Amniotic stem cell (primary cell): ENCODE data around the gene MGAT5.

Experiments
- DNase-seq: peaks from one replicate; lab custom pipeline; 2025; lab: John Stamatoyannopoulos, UW

MGAT5 gene

DNA sequence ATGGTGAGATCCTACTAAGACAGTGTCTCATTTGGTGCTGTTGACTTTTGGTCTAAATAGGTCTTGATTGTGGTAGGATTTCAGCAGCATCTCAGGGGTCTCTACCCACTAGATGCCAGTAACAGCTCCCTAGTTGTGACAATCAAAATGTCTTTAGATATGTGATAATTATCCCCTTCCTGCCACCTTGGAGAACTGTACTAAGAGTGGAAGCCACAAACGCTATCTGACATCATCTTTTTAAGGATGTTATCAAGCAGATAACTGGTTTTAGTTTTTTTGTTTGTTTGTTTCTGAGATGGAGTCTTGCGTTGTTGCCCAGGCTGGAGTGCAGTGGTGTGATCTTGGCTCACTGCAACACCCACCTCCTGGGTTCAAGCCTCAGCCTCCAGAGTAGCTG, 3.1 kb downstream of the MGAT5 start:
- no peak for DNase-seq

- no peak for DNase-seq
These were observed 3.6 kb downstream of the MGAT5 start for GRCh38 chr2:134257509-134257908.

DNA sequence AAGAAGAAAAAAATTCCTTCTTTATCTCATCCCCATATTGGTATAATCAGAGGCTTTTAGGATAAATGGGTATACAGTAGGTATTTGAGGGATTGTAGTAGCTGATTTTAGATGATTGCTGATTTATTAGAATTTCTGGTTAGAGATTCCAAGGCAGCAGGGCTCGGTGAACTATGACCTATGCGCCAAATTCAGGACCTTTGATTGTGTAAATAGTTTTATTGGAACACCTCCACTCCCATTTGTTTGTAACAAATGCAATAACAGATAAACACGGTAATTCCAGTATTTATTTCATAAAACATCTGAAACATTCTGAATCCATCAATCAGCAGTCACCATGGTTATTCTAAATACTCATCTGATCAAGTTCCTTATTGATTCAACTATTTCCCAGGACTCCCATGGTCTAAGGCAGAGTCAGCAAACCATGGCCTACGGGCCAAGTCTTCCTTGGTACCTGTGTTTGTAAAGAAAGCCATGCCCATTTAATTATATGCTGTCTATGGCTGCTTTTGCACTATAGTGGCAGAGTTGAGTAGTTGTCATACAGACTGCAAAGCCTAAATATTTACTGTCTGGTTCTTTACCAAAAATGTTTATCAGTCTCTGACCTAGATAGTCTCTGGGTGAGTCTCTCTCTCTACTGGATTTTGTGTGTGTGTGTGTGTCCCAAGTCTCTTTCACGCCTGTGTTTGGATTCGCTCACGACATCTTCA, 4.3 kb downstream of the MGAT5 start:
- DNase-seq = no peak

GRCh38 chr2:134258684-134259388, 5.0 kb downstream of the MGAT5 start:
- no peak for DNase-seq

GRCh38 chr2:134259571-134259970, 5.7 kb downstream of the MGAT5 start:
- no peak for DNase-seq

DNA sequence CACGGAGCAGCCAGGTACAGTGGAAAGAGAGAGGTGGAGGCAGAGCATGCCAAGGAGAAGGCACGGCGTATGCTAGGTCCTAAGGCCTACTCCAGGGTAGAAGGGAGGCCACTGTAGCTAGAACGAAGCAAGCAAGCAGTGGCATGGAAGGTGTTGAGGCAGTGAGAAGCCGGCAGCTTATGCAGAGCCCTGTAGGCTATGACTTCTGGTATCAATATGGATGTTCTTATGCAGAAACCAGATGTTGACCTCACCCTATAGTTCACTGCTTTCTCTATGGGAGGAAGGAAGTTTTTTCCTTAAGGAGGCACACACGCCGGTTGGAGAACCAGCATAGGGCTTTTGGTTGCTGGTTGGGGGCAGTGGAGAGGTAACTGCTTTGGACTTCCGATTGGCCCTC, 6.1 kb downstream of the MGAT5 start:
- no peak for DNase-seq

- DNase-seq = peak; percentile 15
These were observed 6.8 kb downstream of the MGAT5 start for GRCh38 chr2:134260713-134261112.

DNA sequence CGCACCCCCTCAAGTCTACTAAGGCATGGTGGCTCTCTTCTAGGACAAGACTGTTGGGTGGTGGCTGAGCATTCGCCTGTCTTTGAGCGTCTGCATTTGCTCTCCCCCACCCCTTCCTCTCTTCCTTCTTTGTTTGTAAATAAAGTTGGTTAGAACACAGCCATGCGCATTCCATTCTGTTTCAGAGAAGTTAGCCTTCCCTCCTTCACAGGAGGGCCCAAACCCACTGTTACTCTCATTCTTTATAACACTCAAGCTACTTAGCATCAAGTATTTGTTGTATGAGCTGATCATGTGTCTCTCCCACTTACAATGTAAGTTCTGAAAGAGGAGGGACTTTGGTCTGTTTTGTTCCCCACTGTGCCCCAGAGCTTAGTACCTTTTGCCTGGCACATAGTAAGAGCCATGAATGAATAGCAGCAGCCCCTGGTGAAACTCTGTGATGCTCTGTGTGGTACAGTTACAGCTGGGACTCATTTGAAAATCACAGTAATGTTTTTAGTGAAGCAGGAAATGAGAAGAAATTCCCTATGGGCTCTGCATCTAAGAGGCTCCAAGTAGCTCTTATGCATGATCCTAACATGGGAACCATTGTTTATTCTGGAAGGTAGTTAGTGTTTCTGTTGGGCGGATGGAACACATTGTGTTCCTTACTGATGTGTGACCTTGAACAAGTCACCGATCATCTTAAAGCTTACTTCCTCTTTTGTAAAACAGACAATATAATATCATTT, 7.7 kb downstream of the MGAT5 start:
- DNase-seq = no peak

DNA sequence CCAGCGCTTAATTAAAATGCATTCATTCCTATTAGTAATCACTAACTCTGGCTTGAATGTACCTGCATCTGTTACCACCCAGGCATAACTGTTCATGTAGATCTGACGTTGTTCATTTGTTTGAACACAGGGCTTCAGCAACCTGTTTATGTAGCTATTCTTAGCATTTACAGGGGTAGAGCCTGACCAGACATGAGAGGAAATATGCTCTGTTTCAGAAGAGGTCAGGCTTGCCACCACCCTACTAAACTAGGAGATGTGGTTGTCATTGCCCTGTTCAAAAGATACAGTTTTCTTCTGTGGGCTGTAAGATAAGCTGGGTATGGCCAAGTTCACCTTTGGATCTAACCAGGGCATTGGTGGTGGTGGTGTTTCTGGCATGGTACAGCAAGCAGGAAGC, 8.8 kb downstream of the MGAT5 start:
- no peak for DNase-seq

DNA sequence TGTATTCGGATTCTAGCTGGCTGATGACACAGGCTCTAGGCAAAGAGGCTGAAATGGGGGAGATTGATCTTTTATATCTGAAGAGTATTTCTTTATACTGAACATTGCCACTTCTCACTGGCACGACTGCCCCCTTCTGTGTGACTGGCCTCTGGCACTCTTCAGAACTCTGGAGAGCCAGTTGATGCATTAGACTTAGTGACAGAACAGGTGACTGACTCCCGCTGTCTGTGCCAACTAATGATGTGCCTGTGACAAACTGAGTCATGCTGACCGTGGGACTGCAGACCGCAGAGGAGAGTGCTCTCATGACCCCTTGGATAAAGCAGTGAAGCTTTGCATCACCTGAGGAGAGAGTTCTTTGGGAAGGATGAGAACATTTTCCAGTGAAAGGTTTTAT, 14.4 kb downstream of the MGAT5 start:
- DNase-seq = no peak

GRCh38 chr2:134269230-134269629, 15.4 kb downstream of the MGAT5 start:
- no peak for DNase-seq

DNA sequence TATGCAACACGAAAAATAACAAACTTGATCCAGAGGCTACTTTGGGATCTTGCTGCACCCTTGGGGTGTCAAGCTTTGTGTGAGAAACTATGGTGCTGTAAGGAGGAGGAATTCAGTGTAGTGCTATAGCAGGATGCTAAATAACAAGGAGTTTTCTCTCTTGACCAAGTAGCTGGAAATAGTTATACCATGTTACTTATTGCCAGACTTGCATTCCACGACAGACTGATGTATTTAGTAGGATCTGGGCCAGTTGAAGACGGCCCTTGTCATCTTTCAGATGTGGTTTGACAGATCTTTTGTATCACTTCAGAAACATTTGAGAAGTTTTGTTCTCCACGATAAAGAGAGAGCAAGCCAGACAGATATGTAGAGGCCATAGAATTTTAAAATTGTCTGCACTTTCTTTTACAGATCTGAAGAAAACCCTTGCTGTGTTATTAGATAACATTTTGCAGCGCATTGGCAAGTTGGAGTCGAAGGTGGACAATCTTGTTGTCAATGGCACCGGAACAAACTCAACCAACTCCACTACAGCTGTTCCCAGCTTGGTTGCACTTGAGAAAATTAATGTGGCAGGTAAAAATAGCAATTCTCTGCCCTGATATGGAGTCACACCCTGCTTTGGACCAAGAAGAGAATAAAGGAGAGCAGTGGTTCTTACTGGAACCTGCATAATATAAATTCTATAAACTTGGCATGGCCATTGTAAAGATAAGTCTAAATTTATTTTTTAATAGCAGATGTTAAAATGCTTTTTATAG, 16.3 kb downstream of the MGAT5 start:
- no peak for DNase-seq

DNA sequence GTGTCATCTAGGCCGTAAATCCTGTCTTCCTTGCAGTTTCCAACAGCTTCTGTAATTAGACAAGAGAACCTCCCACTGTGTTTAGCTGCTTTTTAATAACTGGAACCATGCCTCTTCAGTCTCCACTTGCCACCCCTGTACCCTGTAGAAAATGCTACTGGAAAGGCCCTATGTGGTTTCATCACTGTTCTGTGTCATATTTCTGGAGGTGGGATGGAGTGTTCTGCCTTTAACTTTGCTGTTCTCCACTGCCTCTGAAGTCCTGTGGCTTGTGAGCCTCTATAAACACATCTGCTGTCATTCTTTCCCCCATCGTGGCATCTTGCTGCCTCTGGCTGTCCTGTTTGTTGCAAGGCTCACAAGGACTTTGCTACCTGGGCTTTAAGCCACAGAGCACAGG, 17.9 kb downstream of the MGAT5 start:
- DNase-seq = no peak

- DNase-seq = no peak
These were observed 18.9 kb downstream of the MGAT5 start for GRCh38 chr2:134272806-134273205.

GRCh38 chr2:134273256-134273983, 19.5 kb downstream of the MGAT5 start:
- DNase-seq = no peak

DNA sequence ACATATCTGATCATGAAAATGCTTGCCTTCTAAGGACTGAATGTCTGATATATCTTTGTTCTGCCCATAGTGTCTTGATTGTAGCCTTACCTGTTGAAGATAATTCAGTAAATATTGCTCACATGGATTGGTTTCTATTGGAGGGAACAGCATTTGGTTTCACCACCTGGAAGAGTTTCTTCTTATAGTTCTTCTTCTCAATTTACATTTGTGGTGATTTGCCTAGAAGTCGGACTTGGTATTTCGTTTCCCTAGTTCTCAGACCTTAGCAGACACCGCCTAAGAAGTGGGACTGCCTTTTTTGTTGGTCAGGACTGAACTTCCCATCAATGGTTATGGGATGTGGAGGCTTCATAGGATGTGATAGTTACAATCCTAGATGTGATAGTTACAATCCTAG, 20.2 kb downstream of the MGAT5 start:
- DNase-seq = no peak

DNA sequence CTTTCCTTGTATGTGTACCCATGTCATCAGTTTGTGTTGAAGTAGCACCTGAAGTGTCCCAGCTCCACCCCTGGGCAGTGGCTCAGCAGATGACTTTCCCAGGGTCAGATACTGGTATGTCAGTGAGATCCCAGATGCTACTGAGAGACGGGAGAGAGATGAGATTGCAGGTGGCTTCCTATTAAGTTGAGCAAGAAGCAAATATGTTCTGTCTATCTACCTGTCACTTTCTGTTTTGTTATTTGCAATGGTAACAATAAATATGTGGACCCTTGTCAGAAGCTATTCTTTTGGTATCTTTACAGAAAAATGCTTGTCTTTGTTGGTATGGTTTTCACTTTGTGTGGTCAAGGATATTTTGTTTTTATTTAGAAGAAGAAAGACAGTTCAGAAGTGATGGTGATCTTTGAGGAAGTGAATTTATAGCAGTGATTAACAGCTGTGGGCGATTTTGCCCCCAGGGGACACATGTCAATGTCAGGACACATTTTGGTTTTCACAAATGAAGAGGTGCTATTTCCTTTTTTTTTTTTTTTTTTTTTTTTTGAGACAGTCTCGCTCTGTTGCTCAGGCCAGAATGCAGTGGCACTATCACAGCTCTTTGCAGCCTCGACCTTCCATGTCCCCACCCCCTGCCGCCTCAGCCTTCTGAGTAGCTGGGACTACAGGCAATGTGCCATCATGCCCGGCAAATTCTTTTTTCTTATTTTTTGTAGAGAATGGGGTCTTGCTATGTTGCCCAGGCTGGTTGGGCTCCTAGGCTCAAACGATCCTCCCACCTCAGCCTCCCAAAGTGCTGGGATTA, 21.4 kb downstream of the MGAT5 start:
- DNase-seq = no peak

GRCh38 chr2:134276381-134277172, 22.7 kb downstream of the MGAT5 start:
- no peak for DNase-seq

GRCh38 chr2:134277223-134277622, 23.4 kb downstream of the MGAT5 start:
- DNase-seq = no peak

- DNase-seq = no peak
These were observed 24.7 kb downstream of the MGAT5 start for GRCh38 chr2:134278553-134278952.
